ENCODE data around the gene SNAPIN. TPM values are rescaled to one million over a fixed set of nuclear protein-coding genes. Genes with fewer than 3 reads are reported as not detected.

Gene SNAPIN
- total and polyA plus RNA-seq, 9 of the 15 experiments (the other 6 are each of a cell fraction or from before 2014, with no cell fraction given): 11.2 to 43.9 (median 32.3) TPM

GRCh38 chr1:153627715-153628626 is 30.5 kb upstream of the SNAPIN start, which contains the start of gene S100A1 (continued):
- TF ChIP-seq, protein P1, sequence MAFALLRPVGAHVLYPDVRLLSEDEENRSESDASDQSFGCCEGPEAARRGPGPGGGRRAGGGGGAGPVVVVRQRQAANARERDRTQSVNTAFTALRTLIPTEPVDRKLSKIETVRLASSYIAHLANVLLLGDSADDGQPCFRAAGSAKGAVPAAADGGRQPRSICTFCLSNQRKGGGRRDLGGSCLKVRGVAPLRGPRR (CRISPR knock-in tag; IDR thresholded peaks at IDR 0.05): no peak
- TF ChIP-seq JUN (IDR thresholded peaks at IDR 0.05; ENCODE audit: borderline replicate concordance, low read depth, low read length): no peak
- TF ChIP-seq JUN (CRISPR knock-in tag; IDR thresholded peaks at IDR 0.05; ENCODE audit: borderline replicate concordance): no peak
- TF ChIP-seq ZBTB8A (IDR thresholded peaks at IDR 0.05; ENCODE audit: partially characterized antibody): no peak
- no peak for TF ChIP-seq TRIM25 (IDR thresholded peaks at IDR 0.05; ENCODE audit: borderline replicate concordance)
- TF ChIP-seq GATA2 (CRISPR knock-in tag; IDR thresholded peaks at IDR 0.05): no peak
- TF ChIP-seq ZFP30 (CRISPR knock-in tag; IDR thresholded peaks at IDR 0.05; ENCODE audit: borderline replicate concordance): no peak
- TF ChIP-seq, protein P2, sequence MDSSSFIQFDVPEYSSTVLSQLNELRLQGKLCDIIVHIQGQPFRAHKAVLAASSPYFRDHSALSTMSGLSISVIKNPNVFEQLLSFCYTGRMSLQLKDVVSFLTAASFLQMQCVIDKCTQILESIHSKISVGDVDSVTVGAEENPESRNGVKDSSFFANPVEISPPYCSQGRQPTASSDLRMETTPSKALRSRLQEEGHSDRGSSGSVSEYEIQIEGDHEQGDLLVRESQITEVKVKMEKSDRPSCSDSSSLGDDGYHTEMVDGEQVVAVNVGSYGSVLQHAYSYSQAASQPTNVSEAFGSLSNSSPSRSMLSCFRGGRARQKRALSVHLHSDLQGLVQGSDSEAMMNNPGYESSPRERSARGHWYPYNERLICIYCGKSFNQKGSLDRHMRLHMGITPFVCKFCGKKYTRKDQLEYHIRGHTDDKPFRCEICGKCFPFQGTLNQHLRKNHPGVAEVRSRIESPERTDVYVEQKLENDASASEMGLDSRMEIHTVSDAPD (CRISPR knock-in tag; IDR thresholded peaks at IDR 0.05): no peak
- no peak for TF ChIP-seq SETDB1 (IDR thresholded peaks at IDR 0.05; ENCODE audit: low read length)
- TF ChIP-seq HNRNPL (IDR thresholded peaks at IDR 0.05; ENCODE audit: low read depth, low read length): no peak
- TF ChIP-seq VEZF1 (CRISPR knock-in tag; IDR thresholded peaks at IDR 0.05): peak; percentile 90
- no peak for TF ChIP-seq HDAC3 (IDR thresholded peaks at IDR 0.05; ENCODE audit: borderline replicate concordance, partially characterized antibody)
- no peak for TF ChIP-seq EZH2 (IDR thresholded peaks at IDR 0.05; ENCODE audit: borderline replicate concordance, low read depth, low read length)
- TF ChIP-seq, protein P3, sequence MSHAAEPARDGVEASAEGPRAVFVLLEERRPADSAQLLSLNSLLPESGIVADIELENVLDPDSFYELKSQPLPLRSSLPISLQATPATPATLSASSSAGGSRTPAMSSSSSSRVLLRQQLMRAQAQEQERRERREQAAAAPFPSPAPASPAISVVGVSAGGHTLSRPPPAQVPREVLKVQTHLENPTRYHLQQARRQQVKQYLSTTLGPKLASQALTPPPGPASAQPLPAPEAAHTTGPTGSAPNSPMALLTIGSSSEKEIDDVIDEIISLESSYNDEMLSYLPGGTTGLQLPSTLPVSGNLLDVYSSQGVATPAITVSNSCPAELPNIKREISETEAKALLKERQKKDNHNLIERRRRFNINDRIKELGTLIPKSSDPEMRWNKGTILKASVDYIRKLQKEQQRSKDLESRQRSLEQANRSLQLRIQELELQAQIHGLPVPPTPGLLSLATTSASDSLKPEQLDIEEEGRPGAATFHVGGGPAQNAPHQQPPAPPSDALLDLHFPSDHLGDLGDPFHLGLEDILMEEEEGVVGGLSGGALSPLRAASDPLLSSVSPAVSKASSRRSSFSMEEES (CRISPR knock-in tag; IDR thresholded peaks at IDR 0.05): no peak
- TF ChIP-seq, protein P4, sequence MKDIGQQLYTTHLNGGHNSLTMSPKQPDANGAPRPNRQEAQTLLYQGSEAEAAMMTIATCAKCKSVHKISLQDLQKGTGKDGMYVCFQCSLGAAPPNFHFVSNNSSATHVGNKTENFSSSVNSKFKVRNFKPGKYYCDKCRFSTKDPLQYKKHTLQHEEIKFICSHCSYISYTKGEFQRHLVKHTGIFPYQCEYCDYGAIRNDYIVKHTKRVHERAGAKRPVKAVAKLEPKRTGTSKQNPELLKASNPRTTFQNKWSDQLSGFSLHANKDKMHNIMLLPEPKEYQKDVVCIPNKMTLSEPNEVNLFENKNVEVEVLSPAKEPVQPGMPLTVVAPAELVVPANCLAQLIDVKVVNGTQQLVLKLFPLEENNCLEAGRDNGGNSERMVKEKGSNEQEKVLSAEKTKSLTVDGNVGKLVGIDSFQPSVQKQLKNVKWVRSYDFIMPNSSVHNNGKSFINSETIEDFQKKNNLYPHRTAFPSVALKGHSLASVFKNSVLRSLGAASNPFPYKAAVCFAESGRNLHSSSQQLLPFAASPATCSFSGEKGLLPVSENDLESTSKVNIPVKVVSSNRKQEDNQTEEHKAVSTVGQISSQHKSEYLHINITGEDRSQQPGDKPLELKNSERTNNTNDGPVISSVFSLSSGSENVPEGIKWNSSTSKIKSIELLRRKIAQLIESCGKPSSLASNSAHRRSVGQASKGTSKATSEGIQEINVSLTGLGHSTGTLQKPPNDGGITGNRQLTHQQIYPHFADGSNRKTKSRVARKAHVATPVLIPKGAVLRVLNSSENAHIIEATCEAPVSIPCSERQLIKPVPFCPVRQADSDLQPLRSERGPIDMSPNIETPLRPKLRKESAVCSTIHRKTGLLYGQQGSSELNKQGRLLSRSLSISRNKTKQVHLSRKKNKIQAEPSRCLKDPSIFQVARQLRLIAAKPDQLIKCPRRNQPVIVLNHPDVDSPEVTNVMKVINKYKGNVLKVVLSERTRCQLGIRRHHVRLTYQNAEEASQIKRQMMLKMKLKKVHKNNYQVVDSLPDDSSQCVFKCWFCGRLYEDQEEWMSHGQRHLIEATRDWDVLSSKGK (CRISPR knock-in tag; IDR thresholded peaks at IDR 0.05): no peak

Data from K562 (cell line).